NCI-H226 (cell line): ENCODE results near the gene STAM.
A peak's percentile ranks its signal among the peaks of the same experiment; 100 is the strongest.
"Not testable (repeated sequence)": the region's sequence is repeated elsewhere in the genome, so short reads cannot be mapped to it uniquely, and the experiment has no call there.

Source experiments
- DNase-seq: peaks from one replicate; pipeline ENCODE4 v3.0.0-alpha.2; 2015

The STAM gene

GRCh38 chr10:17643755-17644484 is at the start of gene STAM:
STAM (plus strand) TSS chr10:17644151; CDS start chr10:17644340, 189 bp downstream.
- peak; percentile 82 for DNase-seq

- DNase-seq = no peak
Observed at GRCh38 chr10:17597386-17597785, 46.6 kb upstream of the STAM start.

- no peak for DNase-seq
Observed at GRCh38 chr10:17599089-17599488, 44.9 kb upstream of the STAM start.

- no peak for DNase-seq
Observed at GRCh38 chr10:17605936-17606335, 38.0 kb upstream of the STAM start.

- no peak for DNase-seq
Observed at GRCh38 chr10:17606547-17607040, 37.4 kb upstream of the STAM start.

- no peak for DNase-seq
Observed at GRCh38 chr10:17607060-17607459, 36.9 kb upstream of the STAM start.

- peak; percentile 29 for DNase-seq
Observed at GRCh38 chr10:17607603-17608332, 36.2 kb upstream of the STAM start.

- DNase-seq = no peak
Observed at GRCh38 chr10:17609523-17610079, 34.4 kb upstream of the STAM start.

- peak; percentile 65 for DNase-seq
Observed at GRCh38 chr10:17616403-17617030, 27.4 kb upstream of the STAM start.

GRCh38 chr10:17617031-17617911 is 26.7 kb upstream of the STAM start, which contains the start of gene HACD1:
HACD1 (minus strand) TSS chr10:17617374; CDS start chr10:17617339, 35 bp downstream.
- DNase-seq = peak; percentile 81

GRCh38 chr10:17622061-17622460 is 21.9 kb upstream of the STAM start:
- no peak for DNase-seq

- no peak for DNase-seq
Observed at GRCh38 chr10:17624996-17625395, 19.0 kb upstream of the STAM start.

- no peak for DNase-seq
Observed at GRCh38 chr10:17626656-17627055, 17.3 kb upstream of the STAM start.

- not testable (repeated sequence) for DNase-seq
Observed at GRCh38 chr10:17632590-17632989, 11.4 kb upstream of the STAM start.

- DNase-seq = no peak
Observed at GRCh38 chr10:17633353-17633752, 10.6 kb upstream of the STAM start.

GRCh38 chr10:17637869-17638268 is 6.1 kb upstream of the STAM start:
- no peak for DNase-seq

GRCh38 chr10:17640331-17640816 is 3.6 kb upstream of the STAM start:
- no peak for DNase-seq

GRCh38 chr10:17643339-17643754 is 604 bp upstream of the STAM start:
- peak; percentile 79 for DNase-seq

- no peak for DNase-seq
Observed at GRCh38 chr10:17644485-17644943, 563 bp downstream of the STAM start.

GRCh38 chr10:17645621-17646345 is 1.8 kb downstream of the STAM start:
- DNase-seq = no peak

GRCh38 chr10:17647326-17647725 is 3.4 kb downstream of the STAM start:
- DNase-seq = no peak
